GM19035 (cell line): ENCODE results near the gene ST8SIA6.
"Not testable (repeated sequence)": the region's sequence is repeated elsewhere in the genome, so short reads cannot be mapped to it uniquely, and the experiment has no call there.

Source experiments
- ATAC-seq: cut with Tn5 transposase; IDR thresholded peaks from one replicate; pipeline ENCODE4 v1.9.1; 2021; ENCODE audit not compliant: unreplicated experiment

The ST8SIA6 gene

GRCh38 chr10:17427666-17428350 lies 26.6 kb downstream of the ST8SIA6 start:
- no peak for ATAC-seq

- ATAC-seq, result no peak
Observed at GRCh38 chr10:17427201-17427600, 27.2 kb downstream of the ST8SIA6 start.

- ATAC-seq, result no peak
Observed at GRCh38 chr10:17426263-17426750, 28.1 kb downstream of the ST8SIA6 start.

- no peak for ATAC-seq
Observed at GRCh38 chr10:17425584-17426262, 28.7 kb downstream of the ST8SIA6 start.

- ATAC-seq, result no peak
Observed at GRCh38 chr10:17423632-17424186, 30.7 kb downstream of the ST8SIA6 start.

- no peak for ATAC-seq
Observed at GRCh38 chr10:17422931-17423330, 31.5 kb downstream of the ST8SIA6 start.

- ATAC-seq, result no peak
Observed at GRCh38 chr10:17418249-17418648, 36.1 kb downstream of the ST8SIA6 start.

- no peak for ATAC-seq
Observed at GRCh38 chr10:17416442-17417211, 37.8 kb downstream of the ST8SIA6 start.

- ATAC-seq, result no peak
Observed at GRCh38 chr10:17415046-17415658, 39.2 kb downstream of the ST8SIA6 start.

GRCh38 chr10:17414484-17414883 lies 39.9 kb downstream of the ST8SIA6 start:
- ATAC-seq, result no peak

- no peak for ATAC-seq
Observed at GRCh38 chr10:17413876-17414275, 40.5 kb downstream of the ST8SIA6 start.

- ATAC-seq, result no peak
Observed at GRCh38 chr10:17412323-17412722, 42.1 kb downstream of the ST8SIA6 start.

- no peak for ATAC-seq
Observed at GRCh38 chr10:17410907-17411306, 43.5 kb downstream of the ST8SIA6 start.

GRCh38 chr10:17409170-17409733 lies 45.1 kb downstream of the ST8SIA6 start:
- ATAC-seq, result no peak

GRCh38 chr10:17407047-17407446 lies 47.3 kb downstream of the ST8SIA6 start:
- ATAC-seq, result no peak

- no peak for ATAC-seq
Observed at GRCh38 chr10:17406036-17406834, 48.2 kb downstream of the ST8SIA6 start.

GRCh38 chr10:17403161-17403560 lies 51.2 kb downstream of the ST8SIA6 start:
- ATAC-seq, result no peak

GRCh38 chr10:17402040-17402439 lies 52.4 kb downstream of the ST8SIA6 start:
- ATAC-seq, result not testable (repeated sequence)

- no peak for ATAC-seq
Observed at GRCh38 chr10:17396004-17396403, 58.4 kb downstream of the ST8SIA6 start.

- no peak for ATAC-seq
Observed at GRCh38 chr10:17394854-17395253, 59.5 kb downstream of the ST8SIA6 start.
